Loucy (cell line): ENCODE data around the gene OLFML1.
A peak's percentile ranks its signal among the peaks of the same experiment; 100 is the strongest.

ENCODE experiments used
- H2AFZ ChIP-seq: fragments of 200-600 bp; sonication (generic); 2 replicates; pipeline ENCODE4 v1.6.0; 2016; ENCODE audit warnings: antibody characterized with exemption, mild to moderate bottlenecking, low read length, moderate library complexity
- H3F3A ChIP-seq: fragments of 200-600 bp; 2 replicates; pipeline ENCODE4 v1.6.0; 2016; ENCODE audit warnings: antibody characterized with exemption, low read depth, mild to moderate bottlenecking
- H3K27me3 ChIP-seq: fragments of 200-600 bp; sonication (generic); 2 replicates; pipeline ENCODE4 v1.6.1; 2014; ENCODE audit warnings: low read length, mild to moderate bottlenecking; ENCODE audit not compliant: insufficient read depth, poor library complexity, severe bottlenecking
- H3K36me3 ChIP-seq: fragments of 200-600 bp; sonication (generic); 2 replicates; pipeline ENCODE4 v1.6.1; 2016; ENCODE audit warnings: low read length; ENCODE audit not compliant: insufficient read depth
- H3K4me1 ChIP-seq: fragments of 200-600 bp; sonication (generic); 2 replicates; pipeline ENCODE4 v1.5.1; 2014; ENCODE audit warnings: low read length, mild to moderate bottlenecking; ENCODE audit not compliant: insufficient read depth, poor library complexity, severe bottlenecking
- H3K4me2 ChIP-seq: fragments of 200-600 bp; sonication (generic); 2 replicates; pipeline ENCODE4 v1.6.0; 2014; ENCODE audit warnings: antibody characterized with exemption, low read length, low read depth, mild to moderate bottlenecking; ENCODE audit not compliant: poor library complexity, severe bottlenecking
- H3K4me3 ChIP-seq: fragments of 200-600 bp; sonication (generic); 2 replicates; pipeline ENCODE4 v1.5.1; 2014; ENCODE audit warnings: low read length, mild to moderate bottlenecking, mixed read lengths; ENCODE audit not compliant: poor library complexity, severe bottlenecking
- H3K79me2 ChIP-seq: fragments of 200-600 bp; sonication (generic); 2 replicates; pipeline ENCODE4 v1.6.1; 2014; ENCODE audit warnings: low read length; ENCODE audit not compliant: insufficient read depth
- H3K9ac ChIP-seq: fragments of 200-600 bp; sonication (generic); 2 replicates; pipeline ENCODE4 v1.6.0; 2014; ENCODE audit warnings: mild to moderate bottlenecking, low read depth, low read length, moderate library complexity; ENCODE audit not compliant: poor library complexity, severe bottlenecking
- H3K9me2 ChIP-seq: fragments of 200-600 bp; sonication (generic); replicated peaks from 2 replicates; pipeline ENCODE4 v1.6.1; 2016; ENCODE audit warnings: low read depth, low read length, mixed read lengths
- H3K9me3 ChIP-seq: fragments of 200-600 bp; sonication (generic); 2 replicates; pipeline ENCODE4 v1.6.1; 2014; ENCODE audit warnings: mild to moderate bottlenecking, antibody characterized with exemption, low read length, low read depth; ENCODE audit not compliant: insufficient read depth
- H4K20me1 ChIP-seq: fragments of 200-600 bp; sonication (generic); 2 replicates; pipeline ENCODE4 v1.6.0; 2014; ENCODE audit warnings: antibody characterized with exemption, low read length, mild to moderate bottlenecking; ENCODE audit not compliant: insufficient read depth, poor library complexity, severe bottlenecking
- EZH2phosphoT487 ChIP-seq: fragments of 200-600 bp; IDR thresholded peaks from 2 replicates; pipeline ENCODE4 v1.6.1; 2018; ENCODE audit warnings: antibody characterized with exemption, mild to moderate bottlenecking, moderate library complexity, borderline replicate concordance
- TF ChIP-seq, protein P1 (sequence below): fragments of 200-600 bp; sonication (generic); conservative IDR thresholded peaks from 2 replicates; pipeline ENCODE4 v1.5.1; 2014; ENCODE audit warnings: mild to moderate bottlenecking, antibody characterized with exemption, low read length

OLFML1 gene

DNA sequence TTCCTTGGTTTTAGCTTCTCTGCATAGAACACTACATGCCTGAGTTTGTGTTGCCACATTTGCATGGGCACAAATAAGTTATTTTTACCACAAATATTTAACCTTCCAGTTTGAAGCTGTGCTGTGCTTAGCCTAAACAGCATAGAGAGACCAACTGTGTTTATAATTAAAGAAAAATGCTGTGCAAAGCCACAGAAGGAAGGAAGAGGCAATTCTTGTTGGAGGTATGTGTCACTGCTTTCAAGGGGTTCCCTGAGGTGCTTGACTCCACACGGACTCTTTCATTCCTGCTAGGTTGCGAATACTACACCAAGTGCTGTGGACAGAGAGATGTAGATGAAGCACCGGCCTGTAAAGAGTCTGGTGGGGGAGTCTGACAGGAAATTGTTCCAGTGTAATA is 47.6 kb upstream of the OLFML1 start:
- H3K9ac ChIP-seq = no peak overlapping the region
- H3K9me3 ChIP-seq = no peaks in the 10 kb centered on the region
- H3K27me3 ChIP-seq = no peaks in the 10 kb centered on the region
- no peaks in the 10 kb centered on the region for H3F3A ChIP-seq
- peaks cover 16% of the 10 kb centered on the region for H3K4me1 ChIP-seq
- no peak overlapping the region for H3K4me3 ChIP-seq
- TF ChIP-seq, protein P1, sequence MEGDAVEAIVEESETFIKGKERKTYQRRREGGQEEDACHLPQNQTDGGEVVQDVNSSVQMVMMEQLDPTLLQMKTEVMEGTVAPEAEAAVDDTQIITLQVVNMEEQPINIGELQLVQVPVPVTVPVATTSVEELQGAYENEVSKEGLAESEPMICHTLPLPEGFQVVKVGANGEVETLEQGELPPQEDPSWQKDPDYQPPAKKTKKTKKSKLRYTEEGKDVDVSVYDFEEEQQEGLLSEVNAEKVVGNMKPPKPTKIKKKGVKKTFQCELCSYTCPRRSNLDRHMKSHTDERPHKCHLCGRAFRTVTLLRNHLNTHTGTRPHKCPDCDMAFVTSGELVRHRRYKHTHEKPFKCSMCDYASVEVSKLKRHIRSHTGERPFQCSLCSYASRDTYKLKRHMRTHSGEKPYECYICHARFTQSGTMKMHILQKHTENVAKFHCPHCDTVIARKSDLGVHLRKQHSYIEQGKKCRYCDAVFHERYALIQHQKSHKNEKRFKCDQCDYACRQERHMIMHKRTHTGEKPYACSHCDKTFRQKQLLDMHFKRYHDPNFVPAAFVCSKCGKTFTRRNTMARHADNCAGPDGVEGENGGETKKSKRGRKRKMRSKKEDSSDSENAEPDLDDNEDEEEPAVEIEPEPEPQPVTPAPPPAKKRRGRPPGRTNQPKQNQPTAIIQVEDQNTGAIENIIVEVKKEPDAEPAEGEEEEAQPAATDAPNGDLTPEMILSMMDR = no peak
- no peak for TF ChIP-seq EZH2phosphoT487
- no peak overlapping the region for H3K4me2 ChIP-seq
- no peaks in the 10 kb centered on the region for H4K20me1 ChIP-seq
- H3K9me2 ChIP-seq = no peaks in the 10 kb centered on the region
- no peak overlapping the region for H2AFZ ChIP-seq
- H3K36me3 ChIP-seq = no peaks in the 10 kb centered on the region
- no peaks in the 10 kb centered on the region for H3K79me2 ChIP-seq

DNA sequence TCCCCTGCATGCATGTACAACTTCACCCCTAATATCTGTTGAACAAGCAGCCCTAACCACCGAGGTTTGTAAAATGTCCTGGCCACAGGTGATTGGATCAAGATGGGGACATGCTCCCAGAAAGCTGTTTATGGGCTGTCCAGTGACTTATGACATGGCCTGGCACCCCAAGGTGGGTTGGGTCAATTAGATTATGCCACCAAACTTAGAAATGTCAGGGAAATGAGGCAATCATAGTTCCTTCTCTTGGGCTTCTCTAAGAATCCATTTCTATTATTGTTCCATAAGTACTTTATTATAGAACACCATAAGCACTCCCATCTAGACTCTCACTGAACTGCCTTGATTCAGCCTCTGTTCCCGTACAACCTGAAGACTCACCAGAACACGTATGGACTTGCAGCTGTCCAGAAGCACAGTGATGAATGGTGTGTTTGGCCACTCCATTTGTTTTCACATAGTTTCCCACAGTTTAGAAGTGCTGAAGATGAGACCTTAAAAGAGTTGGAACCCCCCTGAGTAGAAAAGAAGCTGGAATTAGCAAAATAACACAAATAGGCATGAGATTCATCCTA is 45.5 kb upstream of the OLFML1 start:
- H3K79me2 ChIP-seq = no peaks in the 10 kb centered on the region
- TF ChIP-seq EZH2phosphoT487 = no peak
- TF ChIP-seq, protein P1 = no peak
- no peaks in the 10 kb centered on the region for H3F3A ChIP-seq
- H3K36me3 ChIP-seq = no peaks in the 10 kb centered on the region
- H2AFZ ChIP-seq = no peak overlapping the region
- H3K9me3 ChIP-seq = no peaks in the 10 kb centered on the region
- no peaks in the 10 kb centered on the region for H3K9me2 ChIP-seq
- H3K27me3 ChIP-seq = no peaks in the 10 kb centered on the region
- no peak overlapping the region for H3K4me3 ChIP-seq
- no peaks in the 10 kb centered on the region for H4K20me1 ChIP-seq
- no peak overlapping the region for H3K4me2 ChIP-seq
- no peak overlapping the region for H3K9ac ChIP-seq
- H3K4me1 ChIP-seq = peaks cover 16% of the 10 kb centered on the region

DNA sequence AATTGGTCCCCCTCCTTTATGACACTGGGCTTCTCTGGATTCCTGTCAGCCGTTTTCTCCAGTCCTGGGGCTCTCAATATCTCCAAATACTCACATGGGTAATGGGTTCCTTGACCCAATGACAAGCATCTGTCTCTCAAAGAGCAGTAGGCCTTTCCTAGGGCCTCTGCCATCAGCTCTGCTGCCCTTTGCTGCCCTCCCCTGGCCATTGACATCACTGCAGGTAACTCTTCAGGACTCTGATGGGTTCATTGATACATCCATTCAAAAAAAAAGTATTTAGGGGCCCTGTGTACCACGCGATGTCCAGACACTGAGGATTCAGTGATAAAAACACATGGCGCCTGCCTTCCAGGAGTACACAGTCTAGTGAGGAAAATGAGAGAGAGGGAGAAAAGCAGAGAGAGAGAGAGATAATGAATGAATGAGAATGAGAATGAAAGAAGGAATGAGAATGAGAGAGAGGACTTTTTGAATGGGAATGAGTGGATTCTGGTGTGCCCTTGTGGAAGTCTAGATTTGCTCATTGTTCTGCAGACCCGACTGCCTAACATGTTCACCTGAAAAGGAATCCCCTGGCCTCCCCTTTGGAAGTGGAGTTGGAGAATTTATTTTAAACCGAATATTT is 42.6 kb upstream of the OLFML1 start:
- no peaks in the 10 kb centered on the region for H3K36me3 ChIP-seq

More for the DNA sequence above, 42.6 kb upstream of the OLFML1 start:
- Histone ChIP-seq H2AFZ (no peak overlapping the region), H3K4me1 (peaks cover 3% of the 10 kb centered on the region), H3K9me3 (no peaks in the 10 kb centered on the region), H3K4me3 (no peak overlapping the region), H3F3A (no peaks in the 10 kb centered on the region), H3K27me3 (no peaks in the 10 kb centered on the region), H3K9me2 (no peaks in the 10 kb centered on the region), H4K20me1 (no peaks in the 10 kb centered on the region), H3K79me2 (no peaks in the 10 kb centered on the region), H3K4me2 (no peak overlapping the region), H3K9ac (no peak overlapping the region)
- no peak for TF ChIP-seq EZH2phosphoT487
- TF ChIP-seq, protein P1 = peak; percentile 94
